H9 (cell line): ENCODE data around the gene DHDH. TPM values are rescaled to one million over a fixed set of nuclear protein-coding genes. Genes with fewer than 3 reads are reported as not detected.
A peak's percentile ranks its signal among the peaks of the same experiment; 100 is the strongest.

Experiments used
- DNase-seq: peaks from one replicate; pipeline ENCODE4 v3.0.0-alpha.2; 2017
- H2AFZ ChIP-seq: one replicate; pipeline ENCODE4 v1.6.1; 2013; ENCODE audit warnings: mild to moderate bottlenecking, low read length, control low read depth, moderate library complexity
- H2AK5ac ChIP-seq: 2 replicates; pipeline ENCODE4 v1.6.1; 2013; ENCODE audit warnings: low read length, control low read depth, mixed read lengths; ENCODE audit not compliant: insufficient read length
- H2BK120ac ChIP-seq: one replicate; pipeline ENCODE4 v1.6.1; 2013; ENCODE audit warnings: low read depth, mild to moderate bottlenecking, low read length, control low read depth, inconsistent platforms; ENCODE audit not compliant: poor library complexity, severe bottlenecking
- H2BK12ac ChIP-seq: 2 replicates; pipeline ENCODE4 v1.6.1; 2013; ENCODE audit warnings: low read length, control low read depth, mixed read lengths, low read depth; ENCODE audit not compliant: insufficient read length
- H2BK15ac ChIP-seq: 2 replicates; pipeline ENCODE4 v1.6.1; 2013; ENCODE audit warnings: low read depth, low read length, control low read depth
- H2BK20ac ChIP-seq: one replicate; pipeline ENCODE4 v1.6.1; 2013; ENCODE audit warnings: low read depth, mild to moderate bottlenecking, low read length, control low read depth, inconsistent platforms; ENCODE audit not compliant: poor library complexity, severe bottlenecking
- H2BK5ac ChIP-seq: 2 replicates; pipeline ENCODE4 v1.6.1; 2013; ENCODE audit warnings: low read length, control low read depth, mixed read lengths; ENCODE audit not compliant: insufficient read length
- H3K14ac ChIP-seq: 2 replicates; pipeline ENCODE4 v1.6.1; 2013; ENCODE audit warnings: low read length, control low read depth; ENCODE audit not compliant: insufficient read depth
- H3K18ac ChIP-seq: 2 replicates; pipeline ENCODE4 v1.6.1; 2013; ENCODE audit warnings: low read depth, mild to moderate bottlenecking, mixed read lengths, low read length, control low read depth; ENCODE audit not compliant: insufficient read length
- H3K23ac ChIP-seq: 2 replicates; pipeline ENCODE4 v1.6.1; 2013; ENCODE audit warnings: low read length, control low read depth, mixed read lengths, low read depth; ENCODE audit not compliant: insufficient read length
- H3K23me2 ChIP-seq: 2 replicates; pipeline ENCODE4 v1.6.1; 2013; ENCODE audit warnings: low read depth, mild to moderate bottlenecking, mixed read lengths, low read length, control low read depth; ENCODE audit not compliant: insufficient read length, poor library complexity, severe bottlenecking
- H3K27ac ChIP-seq: 2 replicates; pipeline ENCODE4 v1.5.1; 2013; ENCODE audit warnings: low read length, control low read depth, mixed read lengths, low read depth; ENCODE audit not compliant: insufficient read length
- H3K27me3 ChIP-seq: 2 replicates; pipeline ENCODE4 v1.6.1; 2013; ENCODE audit warnings: low read length, control low read depth, inconsistent platforms; ENCODE audit not compliant: insufficient read depth
- H3K4ac ChIP-seq: 2 replicates; pipeline ENCODE4 v1.6.1; 2013; ENCODE audit warnings: low read depth, mild to moderate bottlenecking, control low read depth, inconsistent platforms, low read length, moderate library complexity
- H3K4me1 ChIP-seq: 2 replicates; pipeline ENCODE4 v1.6.1; 2013; ENCODE audit warnings: low read length, control low read depth, inconsistent platforms; ENCODE audit not compliant: insufficient read depth
- H3K4me2 ChIP-seq: 2 replicates; pipeline ENCODE4 v1.6.1; 2013; ENCODE audit warnings: low read length, control low read depth, mixed read lengths; ENCODE audit not compliant: insufficient read length, insufficient read depth
- H3K56ac ChIP-seq: 2 replicates; pipeline ENCODE4 v1.6.1; 2013; ENCODE audit warnings: low read depth, mild to moderate bottlenecking, mixed read lengths, low read length, control low read depth; ENCODE audit not compliant: insufficient read length
- H3K79me1 ChIP-seq: 2 replicates; pipeline ENCODE4 v1.6.1; 2013; ENCODE audit warnings: low read depth, mild to moderate bottlenecking, moderate library complexity, low read length, control low read depth, inconsistent platforms; ENCODE audit not compliant: insufficient read depth, poor library complexity, severe bottlenecking
- H3K79me2 ChIP-seq: 2 replicates; pipeline ENCODE4 v1.6.1; 2013; ENCODE audit warnings: low read length, control low read depth, inconsistent platforms; ENCODE audit not compliant: insufficient read depth
- H3K9ac ChIP-seq: 2 replicates; pipeline ENCODE4 v1.6.1; 2013; ENCODE audit warnings: low read length, control low read depth, mixed read lengths; ENCODE audit not compliant: insufficient read length; ENCODE audit errors: extremely low read depth
- H3K9me3 ChIP-seq: one replicate; pipeline ENCODE4 v1.6.1; 2013; ENCODE audit warnings: low read depth, low read length, inconsistent platforms; ENCODE audit not compliant: control insufficient read depth
- H3T11ph ChIP-seq: one replicate; pipeline ENCODE4 v1.6.1; 2013; ENCODE audit warnings: mild to moderate bottlenecking, low read length, control low read depth, inconsistent platforms
- H4K20me1 ChIP-seq: one replicate; pipeline ENCODE4 v1.6.1; 2013; ENCODE audit not compliant: control insufficient read depth, insufficient read length, insufficient read depth
- H4K5ac ChIP-seq: 2 replicates; pipeline ENCODE4 v1.6.1; 2013; ENCODE audit warnings: low read depth, mild to moderate bottlenecking, mixed read lengths, low read length, control low read depth; ENCODE audit not compliant: insufficient read length
- H4K8ac ChIP-seq: replicated peaks from 2 replicates; pipeline ENCODE4 v1.6.1; 2013; ENCODE audit warnings: low read length, control low read depth, mixed read lengths, low read depth; ENCODE audit not compliant: insufficient read length
- H4K91ac ChIP-seq: 2 replicates; pipeline ENCODE4 v1.6.1; 2013; ENCODE audit warnings: low read depth, mild to moderate bottlenecking, moderate library complexity, mixed read lengths, low read length, control low read depth; ENCODE audit not compliant: insufficient read length
- H3K27ac Mint-ChIP-seq, 3 experiments: 2 replicates in 2 of 3; 3 replicates in 1 of 3; pipeline ENCODE4 v1.8.0; 2020 to 2021; ENCODE audit warnings: mixed read lengths in 3 of 3, mild to moderate bottlenecking in 1 of 3, moderate library complexity in 1 of 3
- H3K27me3 Mint-ChIP-seq: 2 replicates; pipeline ENCODE4 v1.8.0; 2021; ENCODE audit warnings: low read depth, mild to moderate bottlenecking, moderate library complexity, mixed read lengths
- H3K36me3 Mint-ChIP-seq, 3 experiments: 2 replicates in 2 of 3; 3 replicates in 1 of 3; pipeline ENCODE4 v1.8.0; 2020 to 2021; ENCODE audit warnings: low read depth in 3 of 3, mixed read lengths in 3 of 3; ENCODE audit not compliant: insufficient read depth in 1 of 3
- H3K4me1 Mint-ChIP-seq, 2 experiments: 2 replicates each; pipeline ENCODE4 v1.8.0; 2020; ENCODE audit warnings: mixed read lengths in 2 of 2
- H3K4me3 Mint-ChIP-seq, 2 experiments: 2 replicates in 1 of 2; 3 replicates in 1 of 2; pipeline ENCODE4 v1.8.0; 2020 to 2021; ENCODE audit warnings: mild to moderate bottlenecking in 2 of 2, mixed read lengths in 2 of 2, moderate library complexity in 1 of 2
- H3K9me3 Mint-ChIP-seq, 2 experiments: 2 replicates in 1 of 2; 3 replicates in 1 of 2; pipeline ENCODE4 v1.8.0; 2020; ENCODE audit warnings: mild to moderate bottlenecking in 2 of 2, mixed read lengths in 2 of 2, moderate library complexity in 1 of 2
- CTCF ChIP-seq: fragments of 200-600 bp; sonication (generic); conservative IDR thresholded peaks from 3 replicates; pipeline ENCODE4 v1.8.0; 2021; ENCODE audit warnings: antibody characterized with exemption, mild to moderate bottlenecking
- WGBS: extraction: QIAGEN DNeasy Blood & Tissue Kit; methylation state at CpG from one replicate; pipeline ENCODE4 v1.1.7; 2013; ENCODE audit warnings: missing lambda C conversion rate, low lambda C conversion rate, mixed read lengths; ENCODE audit not compliant: insufficient read length; ENCODE audit errors: extremely low coverage; 5-methylcytosine and 5-hydroxymethylcytosine counted together
- total RNA-seq: library from RNA; stranded (reverse); gene quantifications from 2 replicates; pipeline ENCODE4 v1.2.1, GENCODE V29; 2021

Gene DHDH
- total RNA-seq, 1 experiment from 2014 or later: 2.0 TPM

- no peak overlapping the region for H2AFZ ChIP-seq
- H3K4ac ChIP-seq: no peak overlapping the region
- Mint-ChIP-seq H3K4me3 (no peak overlapping the region), H3K9me3 (no peaks in the 10 kb centered on the region), H3K4me1 (0 out of 4 replicates have a peak, but pooled peaks cover 2% of the 10 kb centered on the region in 2 experiments), H3K36me3 (peaks cover 8 to 39% (median 30%) of the 10 kb centered on the region in 3 experiments), H3K27me3 (no peaks in the 10 kb centered on the region; the same call in 1 of the 2 replicates), H3K27ac (peak overlapping the region in 1 of 3 experiments; percentile 29; a peak in 2 of 7 replicates)
- H3T11ph ChIP-seq: no peak overlapping the region
- H2BK12ac ChIP-seq: no peak overlapping the region
- H3K4me2 ChIP-seq: no peak overlapping the region
- H3K27ac ChIP-seq: no peak overlapping the region
- H2BK20ac ChIP-seq: no peak overlapping the region
- no peaks in the 10 kb centered on the region for H3K27me3 ChIP-seq
- no peak overlapping the region for H2BK120ac ChIP-seq
- no peaks in the 10 kb centered on the region for H3K9me3 ChIP-seq
- no peak overlapping the region for H2AK5ac ChIP-seq
- DNase-seq: no peak
- no peaks in the 10 kb centered on the region for H3K4me1 ChIP-seq
- no peaks in the 10 kb centered on the region for H3K79me1 ChIP-seq
- no peak overlapping the region for H2BK15ac ChIP-seq
- no peaks in the 10 kb centered on the region for H4K20me1 ChIP-seq
- no peak overlapping the region for H4K91ac ChIP-seq
- H3K56ac ChIP-seq: no peak overlapping the region
- no peaks in the 10 kb centered on the region for H3K79me2 ChIP-seq
- H3K9ac ChIP-seq: no peak overlapping the region
- TF ChIP-seq CTCF: no peak
- H4K5ac ChIP-seq: no peak overlapping the region
- no CpG with 5 or more reads among the region's 18 CpGs for WGBS
- H3K18ac ChIP-seq: no peak overlapping the region
- H3K23ac ChIP-seq: no peak overlapping the region
- H2BK5ac ChIP-seq: no peak overlapping the region
- no peak overlapping the region for H4K8ac ChIP-seq
- H3K14ac ChIP-seq: no peak overlapping the region
- H3K23me2 ChIP-seq: no peaks in the 10 kb centered on the region
Measured at GRCh38 chr19:48922548-48923490, 10.7 kb upstream of the DHDH start.
